Measurements from ENCODE around the gene ENPP1. TPM values are rescaled to one million over a fixed set of nuclear protein-coding genes. Genes with fewer than 3 reads are reported as not detected.

The ENPP1 gene
- total RNA-seq, 2 donors from 2014 or later, result 5.9 to 12.6 TPM

DNA sequence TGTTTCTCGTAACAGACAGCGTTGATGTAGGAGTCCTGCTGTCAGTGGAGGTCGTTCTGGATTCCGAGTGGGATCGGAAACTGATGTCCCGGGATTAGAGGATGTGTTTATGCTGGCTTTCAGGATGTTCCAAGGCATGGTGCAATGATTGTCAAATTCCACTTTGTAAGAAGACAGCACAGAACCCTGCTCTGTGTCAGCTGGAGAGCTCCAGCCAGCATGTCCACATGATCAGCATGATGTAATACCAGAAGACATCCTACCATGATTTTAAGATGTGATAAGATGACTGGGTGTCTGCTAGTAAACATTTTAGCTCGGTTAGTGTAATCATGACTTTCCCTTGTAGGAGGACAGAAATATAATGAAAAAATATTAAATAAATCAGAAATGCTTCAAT, 20.3 kb downstream of the ENPP1 start:
- H3K4me1 ChIP-seq, result no peaks in the 10 kb centered on the region
- H3K9ac ChIP-seq (ENCODE audit: low read depth in 2 of 2, low read length in 2 of 2), result no peak overlapping the region
- H3K9me3 ChIP-seq, result no peaks in the 10 kb centered on the region
- intact Hi-C loops (cut with DNase I), result no loop called here
- TF ChIP-seq CTCF (IDR thresholded peaks at IDR 0.05), result no peak
- H3K4me3 ChIP-seq, result no peak overlapping the region
- H3K27me3 ChIP-seq, result no peaks in the 10 kb centered on the region
- no peak overlapping the region for H3K27ac ChIP-seq
- no peaks in the 10 kb centered on the region for H3K36me3 ChIP-seq
- DNase-seq, result no peak

- TF ChIP-seq CTCF (IDR thresholded peaks at IDR 0.05), result no peak
- Histone ChIP-seq H3K9me3 (no peaks in the 10 kb centered on the region), H3K27me3 (no peaks in the 10 kb centered on the region), H3K36me3 (no peaks in the 10 kb centered on the region), H3K27ac (no peak overlapping the region), H3K4me1 (no peaks in the 10 kb centered on the region), H3K9ac (ENCODE audit: low read depth in 2 of 2, low read length in 2 of 2) (no peak overlapping the region), H3K4me3 (no peak overlapping the region)
- intact Hi-C loops (cut with DNase I), result no loop called here
- no peak for DNase-seq
These were observed 21.1 kb downstream of the ENPP1 start for GRCh38 chr6:131828951-131829350.

- H3K9ac ChIP-seq (ENCODE audit: low read depth in 2 of 2, low read length in 2 of 2), result no peak overlapping the region
- no peaks in the 10 kb centered on the region for H3K36me3 ChIP-seq
- H3K9me3 ChIP-seq, result no peaks in the 10 kb centered on the region
- TF ChIP-seq CTCF (IDR thresholded peaks at IDR 0.05), result no peak
- no peak overlapping the region for H3K4me3 ChIP-seq
- intact Hi-C loops (cut with DNase I), result no loop called here
- H3K27me3 ChIP-seq, result no peaks in the 10 kb centered on the region
- no peak for DNase-seq
- no peak overlapping the region for H3K27ac ChIP-seq
- H3K4me1 ChIP-seq, result no peaks in the 10 kb centered on the region
These were observed 23.6 kb downstream of the ENPP1 start for GRCh38 chr6:131831392-131831791.

DNA sequence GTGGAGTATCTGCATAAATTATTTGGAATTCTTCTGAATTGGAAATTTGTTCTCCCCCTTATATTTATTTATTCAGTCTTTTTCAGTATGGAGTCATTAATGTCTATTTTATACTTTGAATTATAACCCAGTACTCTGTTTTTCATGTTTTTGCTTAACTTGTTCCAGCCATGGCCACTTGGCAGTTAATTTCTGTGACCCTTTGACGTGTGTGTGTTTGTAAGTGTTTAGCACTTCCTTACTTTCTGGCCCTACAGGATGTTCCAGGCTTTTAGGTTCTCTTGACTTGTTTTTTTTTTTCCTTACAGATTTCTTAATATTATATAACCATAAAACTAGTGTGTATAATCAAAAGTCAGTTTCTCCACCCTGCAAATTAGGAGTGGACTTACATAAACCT, 24.1 kb downstream of the ENPP1 start:
- intact Hi-C loops (cut with DNase I), result no loop called here
- no peak overlapping the region for H3K4me3 ChIP-seq
- H3K27ac ChIP-seq, result no peak overlapping the region

DNA sequence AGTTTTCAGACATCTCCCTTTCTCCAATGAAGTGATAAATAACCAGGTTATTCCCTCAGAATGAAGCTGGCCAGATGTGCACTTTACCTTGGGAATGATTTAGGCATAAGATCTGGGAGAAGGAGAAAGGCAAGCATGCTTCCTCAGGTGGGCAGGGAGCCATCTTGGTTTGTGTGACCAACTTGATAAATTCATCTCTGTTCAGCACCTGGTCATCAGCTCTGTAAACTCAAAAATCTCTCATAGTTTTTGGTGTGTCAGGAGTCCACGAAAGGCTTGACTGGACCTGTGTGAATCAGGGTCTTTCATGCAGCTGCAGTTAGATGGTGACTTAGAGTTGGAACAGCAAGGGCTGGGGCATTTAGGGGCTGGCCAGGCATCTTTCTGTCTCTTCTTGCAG, 24.5 kb downstream of the ENPP1 start:
- H3K4me3 ChIP-seq, result no peak overlapping the region
- intact Hi-C loops (cut with DNase I), result no loop called here
- H3K27me3 ChIP-seq, result no peaks in the 10 kb centered on the region
- H3K9me3 ChIP-seq, result no peaks in the 10 kb centered on the region
- no peaks in the 10 kb centered on the region for H3K4me1 ChIP-seq
- no peak for DNase-seq
- no peaks in the 10 kb centered on the region for H3K36me3 ChIP-seq
- no peak for TF ChIP-seq CTCF (IDR thresholded peaks at IDR 0.05)
- H3K27ac ChIP-seq, result no peak overlapping the region
- H3K9ac ChIP-seq (ENCODE audit: low read depth in 2 of 2, low read length in 2 of 2), result no peak overlapping the region

More for the DNA sequence above, 24.1 kb downstream of the ENPP1 start:
- DNase-seq, result no peak
- Histone ChIP-seq H3K27me3 (no peaks in the 10 kb centered on the region), H3K4me1 (no peaks in the 10 kb centered on the region), H3K9ac (ENCODE audit: low read depth in 2 of 2, low read length in 2 of 2) (no peak overlapping the region), H3K36me3 (no peaks in the 10 kb centered on the region), H3K9me3 (no peaks in the 10 kb centered on the region)
- TF ChIP-seq CTCF (IDR thresholded peaks at IDR 0.05), result no peak

GRCh38 chr6:131838051-131838450, 30.2 kb downstream of the ENPP1 start:
- Histone ChIP-seq H3K9ac (ENCODE audit: low read depth in 2 of 2, low read length in 2 of 2) (no peak overlapping the region), H3K4me3 (no peak overlapping the region), H3K36me3 (no peaks in the 10 kb centered on the region), H3K27me3 (no peaks in the 10 kb centered on the region), H3K4me1 (no peaks in the 10 kb centered on the region), H3K27ac (no peak overlapping the region), H3K9me3 (no peaks in the 10 kb centered on the region)
- no peak for DNase-seq
- intact Hi-C loops (cut with DNase I), result no loop called here
- TF ChIP-seq CTCF (IDR thresholded peaks at IDR 0.05), result no peak

Data from colonic mucosa (tissue), 4 donors.